Caco-2 (cell line): ENCODE measurements around the gene ORC4. TPM values are rescaled to one million over a fixed set of nuclear protein-coding genes. Genes with fewer than 3 reads are reported as not detected.

Source experiments
- BruUV-seq: library from RNA; stranded (reverse); fragments of 400-500 nt; replicated peaks from 2 replicates; lab custom pipeline; 2021; lab: Mats Ljungman, UMichigan
- CTCF ChIA-PET: fragments of 300-600 bp; sonication (Branson Sonifier 250); formaldehyde crosslinking; loops from one replicate; lab custom pipeline; 2022; ENCODE audit warnings: antibody characterized with exemption; lab: Charles Lee
- POLR2A ChIA-PET: fragments of 300-600 bp; sonication (Branson Sonifier 250); formaldehyde crosslinking; loops from one replicate; lab custom pipeline; 2022; ENCODE audit warnings: antibody characterized with exemption; lab: Charles Lee
- DNase-seq, 2 experiments: peaks; one replicate each; pipeline versions ENCODE4 v3.0.0 to v3.0.0-alpha.2; 2020 to 2022
- H3K27me3 ChIP-seq: replicated peaks from 2 replicates; pipeline ENCODE4 v1.6.0; 2011; ENCODE audit warnings: low read length; ENCODE audit not compliant: control insufficient read depth, insufficient read depth
- H3K36me3 ChIP-seq: 2 replicates; pipeline ENCODE4 v1.5.1; 2011; ENCODE audit warnings: low read length; ENCODE audit not compliant: control insufficient read depth, insufficient read depth
- H3K4me1 ChIP-seq: fragments of 250-450 bp; sonication (Bioruptor Pico); 2 replicates; pipeline ENCODE4 v1.5.1; 2020; ENCODE audit warnings: mild to moderate bottlenecking
- H3K4me3 ChIP-seq: 2 replicates; pipeline ENCODE4 v1.5.1; 2011; ENCODE audit warnings: low read depth, mild to moderate bottlenecking, control low read depth, low read length
- H3K9me3 ChIP-seq: fragments of 250-450 bp; sonication (Bioruptor Pico); 2 replicates; pipeline ENCODE4 v1.5.1; 2020; ENCODE audit warnings: mild to moderate bottlenecking, moderate library complexity
- H3K27ac Mint-ChIP-seq: one replicate; pipeline ENCODE4 v1.8.0; 2022; ENCODE audit warnings: mixed read lengths; ENCODE audit not compliant: unreplicated experiment
- H3K27me3 Mint-ChIP-seq: one replicate; pipeline ENCODE4 v1.8.0; 2022; ENCODE audit warnings: mixed read lengths; ENCODE audit not compliant: insufficient read depth, unreplicated experiment
- H3K36me3 Mint-ChIP-seq: one replicate; pipeline ENCODE4 v1.8.0; 2022; ENCODE audit warnings: mild to moderate bottlenecking, mixed read lengths; ENCODE audit not compliant: insufficient read depth, unreplicated experiment
- H3K4me1 Mint-ChIP-seq: one replicate; pipeline ENCODE4 v1.8.0; 2022; ENCODE audit warnings: low read depth, mixed read lengths; ENCODE audit not compliant: unreplicated experiment
- H3K4me3 Mint-ChIP-seq: one replicate; pipeline ENCODE4 v1.8.0; 2022; ENCODE audit warnings: mild to moderate bottlenecking, moderate library complexity, mixed read lengths; ENCODE audit not compliant: unreplicated experiment
- H3K9me3 Mint-ChIP-seq: one replicate; pipeline ENCODE4 v1.8.0; 2022; ENCODE audit warnings: mixed read lengths; ENCODE audit not compliant: unreplicated experiment
- intact Hi-C: fragments of 100-400 bp; cut with micrococcal nuclease; formaldehyde crosslinking; loops from one replicate; pipeline ENCODE4 v1.10.0; 2022; ENCODE audit not compliant: unreplicated experiment
- total RNA-seq: library from RNA; stranded (reverse); gene quantifications from 2 replicates; pipeline ENCODE4 v1.2.3, GENCODE V29; 2022
- TF ChIP-seq, protein P1 (sequence below), 2 experiments: fragments of 200-600 bp in 1 of 2; IDR thresholded peaks; 1 replicate in 1 of 2; 2 replicates in 1 of 2; pipeline versions ENCODE4 v1.5.1 to v1.8.0; 2011 to 2022; ENCODE audit warnings: antibody characterized with exemption in 1 of 2, control low read depth in 1 of 2, inconsistent platforms in 1 of 2, low read depth in 1 of 2, low read length in 1 of 2, mild to moderate bottlenecking in 1 of 2, moderate library complexity in 1 of 2; ENCODE audit not compliant: insufficient read depth in 1 of 2, severe bottlenecking in 1 of 2, unreplicated experiment in 1 of 2

Gene ORC4
- total RNA-seq, 1 experiment from 2014 or later, result 56.3 TPM

DNA sequence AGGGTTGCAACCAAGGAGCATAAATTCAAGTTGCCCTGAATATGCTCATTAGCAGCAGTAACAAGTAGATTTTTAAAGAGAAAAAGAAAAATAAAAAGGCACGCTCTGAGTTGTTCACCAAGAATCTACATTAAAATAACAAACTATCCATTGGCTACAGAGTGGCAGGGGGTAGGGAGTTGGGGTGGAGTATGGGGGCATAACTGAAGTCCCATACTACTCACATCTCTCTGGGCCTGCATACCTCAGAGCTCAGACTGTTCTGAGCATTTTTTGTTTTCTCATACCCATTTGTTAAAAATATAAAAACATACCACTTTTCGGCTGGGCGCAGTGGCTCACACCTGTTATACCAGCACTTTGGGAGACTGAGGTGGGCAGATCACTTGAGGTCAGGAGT, 31.4 kb downstream of the ORC4 start:
- 0 out of 2 replicates have a peak, but pooled peaks cover 9% of the 10 kb centered on the region for H3K4me1 ChIP-seq
- H3K27me3 Mint-ChIP-seq, result no peaks in the 10 kb centered on the region
- H3K4me3 ChIP-seq, result no peak overlapping the region
- BruUV-seq, result no TSS peak
- CTCF ChIA-PET, result interaction anchor here (1.3 kb wide), 2 partner anchors 32 to 520 kb away, joined by 5 to 7 read pairs; partner anchors contain the start of genes MBD5 and ORC4
- H3K9me3 ChIP-seq, result no peaks in the 10 kb centered on the region
- intact Hi-C loops, result loop anchor here (1.0 kb wide), 1 partner anchor 212 kb away; no protein-coding TSS in a partner anchor
- no peaks in the 10 kb centered on the region for H3K4me1 Mint-ChIP-seq
- no peaks in the 10 kb centered on the region for H3K36me3 ChIP-seq
- H3K27me3 ChIP-seq, result no peaks in the 10 kb centered on the region
- H3K9me3 Mint-ChIP-seq, result no peaks in the 10 kb centered on the region
- no peak for DNase-seq
- POLR2A ChIA-PET, result interaction anchor here (1.3 kb wide), 1 partner anchor 31 kb away, joined by 4 read pairs; the partner anchor contains the start of genes MBD5 and ORC4
- no peak overlapping the region for H3K27ac Mint-ChIP-seq
- no peak overlapping the region for H3K4me3 Mint-ChIP-seq
- H3K36me3 Mint-ChIP-seq, result peaks cover 5% of the 10 kb centered on the region
- TF ChIP-seq, protein P1, sequence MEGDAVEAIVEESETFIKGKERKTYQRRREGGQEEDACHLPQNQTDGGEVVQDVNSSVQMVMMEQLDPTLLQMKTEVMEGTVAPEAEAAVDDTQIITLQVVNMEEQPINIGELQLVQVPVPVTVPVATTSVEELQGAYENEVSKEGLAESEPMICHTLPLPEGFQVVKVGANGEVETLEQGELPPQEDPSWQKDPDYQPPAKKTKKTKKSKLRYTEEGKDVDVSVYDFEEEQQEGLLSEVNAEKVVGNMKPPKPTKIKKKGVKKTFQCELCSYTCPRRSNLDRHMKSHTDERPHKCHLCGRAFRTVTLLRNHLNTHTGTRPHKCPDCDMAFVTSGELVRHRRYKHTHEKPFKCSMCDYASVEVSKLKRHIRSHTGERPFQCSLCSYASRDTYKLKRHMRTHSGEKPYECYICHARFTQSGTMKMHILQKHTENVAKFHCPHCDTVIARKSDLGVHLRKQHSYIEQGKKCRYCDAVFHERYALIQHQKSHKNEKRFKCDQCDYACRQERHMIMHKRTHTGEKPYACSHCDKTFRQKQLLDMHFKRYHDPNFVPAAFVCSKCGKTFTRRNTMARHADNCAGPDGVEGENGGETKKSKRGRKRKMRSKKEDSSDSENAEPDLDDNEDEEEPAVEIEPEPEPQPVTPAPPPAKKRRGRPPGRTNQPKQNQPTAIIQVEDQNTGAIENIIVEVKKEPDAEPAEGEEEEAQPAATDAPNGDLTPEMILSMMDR (IDR thresholded peaks at IDR 0.05; ENCODE audit: insufficient read depth in 1 of 2, low read depth in 1 of 2, low read length in 1 of 2, severe bottlenecking in 1 of 2, unreplicated experiment in 1 of 2), result no peak

DNA sequence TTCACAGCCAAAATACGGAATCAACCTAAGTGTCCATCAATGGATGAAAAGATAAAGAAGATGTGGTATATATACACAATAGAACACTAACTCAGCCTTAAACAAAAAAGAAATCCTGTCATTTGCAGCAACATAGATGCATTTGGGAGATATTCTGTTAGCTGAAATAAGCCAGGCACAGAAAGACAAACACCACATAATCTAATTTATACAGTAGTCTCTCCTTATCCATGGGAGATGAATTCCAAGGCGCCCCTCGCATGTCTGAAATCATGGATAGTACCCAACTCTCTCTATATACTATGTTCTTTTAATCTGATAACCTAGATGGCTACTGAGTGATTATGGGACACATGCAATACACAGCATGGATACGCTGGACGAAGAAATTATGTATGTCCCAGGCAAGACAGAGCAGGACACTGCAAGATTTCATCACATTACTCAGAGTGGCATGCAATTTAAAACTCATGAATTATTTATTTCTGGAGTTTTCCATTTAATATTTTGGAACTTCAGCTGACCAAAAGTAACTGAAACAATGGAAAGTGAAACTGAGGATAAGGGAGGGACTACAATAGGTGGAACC, 39.5 kb downstream of the ORC4 start:
- TF ChIP-seq, protein P1 (IDR thresholded peaks at IDR 0.05; ENCODE audit: insufficient read depth in 1 of 2, low read depth in 1 of 2, low read length in 1 of 2, severe bottlenecking in 1 of 2, unreplicated experiment in 1 of 2), result no peak
- H3K27me3 ChIP-seq, result no peaks in the 10 kb centered on the region
- Mint-ChIP-seq H3K9me3 (no peaks in the 10 kb centered on the region), H3K27me3 (no peaks in the 10 kb centered on the region), H3K4me3 (no peak overlapping the region), H3K27ac (no peak overlapping the region), H3K4me1 (no peaks in the 10 kb centered on the region), H3K36me3 (no peaks in the 10 kb centered on the region)
- ChIA-PET POLR2A (no interaction called here), CTCF (no interaction called here)
- no peaks in the 10 kb centered on the region for H3K36me3 ChIP-seq
- BruUV-seq, result no TSS peak
- H3K9me3 ChIP-seq, result no peaks in the 10 kb centered on the region
- no peaks in the 10 kb centered on the region for H3K4me1 ChIP-seq
- intact Hi-C loops, result no loop called here
- H3K4me3 ChIP-seq, result no peak overlapping the region
- no peak for DNase-seq

DNA sequence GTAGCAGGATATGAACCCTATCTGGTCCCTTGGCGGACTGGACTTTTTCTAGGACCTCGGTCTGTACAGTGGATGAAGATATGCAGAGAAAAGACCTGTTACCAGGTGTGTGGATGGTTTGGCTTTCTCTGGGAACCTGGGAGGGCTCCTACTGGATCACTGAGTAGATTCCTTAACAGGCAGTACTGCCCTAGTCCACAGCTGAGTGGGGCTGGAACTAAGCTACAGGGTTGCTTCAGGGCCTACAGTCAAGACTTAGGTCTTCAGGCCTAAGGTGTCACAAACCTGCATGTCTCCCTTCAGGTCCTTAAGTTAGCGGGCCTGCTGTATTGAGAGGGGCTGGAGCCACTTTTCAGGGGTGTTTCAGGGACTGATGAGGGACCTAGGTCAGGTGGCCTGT, 42.9 kb downstream of the ORC4 start:
- no peak overlapping the region for H3K27ac Mint-ChIP-seq
- POLR2A ChIA-PET, result no interaction called here

More for the DNA sequence above, 42.9 kb downstream of the ORC4 start:
- no peaks in the 10 kb centered on the region; the same call in 1 of the 2 replicates for H3K36me3 ChIP-seq
- TF ChIP-seq, protein P1 (IDR thresholded peaks at IDR 0.05; ENCODE audit: insufficient read depth in 1 of 2, low read depth in 1 of 2, low read length in 1 of 2, severe bottlenecking in 1 of 2, unreplicated experiment in 1 of 2), result no peak
- DNase-seq, result no peak
- CTCF ChIA-PET, result no interaction called here
- Mint-ChIP-seq H3K27me3 (no peaks in the 10 kb centered on the region), H3K36me3 (no peaks in the 10 kb centered on the region), H3K4me1 (no peaks in the 10 kb centered on the region), H3K4me3 (no peak overlapping the region), H3K9me3 (no peaks in the 10 kb centered on the region)
- intact Hi-C loops, result no loop called here
- no peaks in the 10 kb centered on the region for H3K9me3 ChIP-seq
- no peak overlapping the region for H3K4me3 ChIP-seq
- no peaks in the 10 kb centered on the region for H3K27me3 ChIP-seq
- BruUV-seq, result no TSS peak
- H3K4me1 ChIP-seq, result no peaks in the 10 kb centered on the region
